Naive thymus-derived CD4-positive, alpha-beta T cell (primary cell): ENCODE measurements around the gene RBM46. TPM values are rescaled to one million over a fixed set of nuclear protein-coding genes. Genes with fewer than 3 reads are reported as not detected.

ENCODE experiments used
- polyA plus RNA-seq, 2 donors: library from polyadenylated mRNA; unstranded; fragments of 300-500 nt; fragmentation: Illumina TruSeq; gene quantifications; one replicate each; pipeline ENCODE4 v1.2.3, GENCODE V29; 2021
- total RNA-seq, 6 experiments: library from RNA in 5 of 6; stranded (reverse) in 5 of 6; gene quantifications; 1 replicate in 5 of 6; 2 replicates in 1 of 6; pipeline ENCODE4 v1.2.3 and lab custom pipeline; 2021 to 2026

RBM46 gene
- total and polyA plus RNA-seq, 7 experiments from 2014 or later, result not detected

Other genes with a start within 250 kb of the RBM46 start
- gene PLRG1, start 230.9 kb upstream of the RBM46 start, total RNA-seq, result 10 to 100 TPM; 43.6 to 88.4 (median 78.1) TPM
- gene PLRG1, start 230.9 kb upstream of the RBM46 start, polyA plus RNA-seq, result 10 to 100 TPM; 93.6 to 99.4 TPM
- gene FGB, start 218.3 kb upstream of the RBM46 start, total RNA-seq, result not detected
- gene FGB, start 218.3 kb upstream of the RBM46 start, polyA plus RNA-seq, result not detected
- gene FGA, start 190.5 kb upstream of the RBM46 start, total RNA-seq, result not detected
- gene FGA, start 190.5 kb upstream of the RBM46 start, polyA plus RNA-seq, result not detected
- gene FGG, start 168.6 kb upstream of the RBM46 start, total RNA-seq, result not detected
- gene FGG, start 168.6 kb upstream of the RBM46 start, polyA plus RNA-seq, result not detected
- not detected for gene LRAT, start 37.3 kb upstream of the RBM46 start, total RNA-seq
- gene LRAT, start 37.3 kb upstream of the RBM46 start, polyA plus RNA-seq, result not detected